Muscle of leg (tissue), 11 donors: ENCODE data around the gene SHC2. TPM values are rescaled to one million over a fixed set of nuclear protein-coding genes. Genes with fewer than 3 reads are reported as not detected.

Experiments
- DNase-seq: peaks from one replicate; pipeline ENCODE4 v3.0.0; 2013
- H3K27ac ChIP-seq: one replicate; pipeline ENCODE4 v1.5.1; 2013; ENCODE audit warnings: mild to moderate bottlenecking, low read length, control low read depth
- H3K27me3 ChIP-seq: one replicate; pipeline ENCODE4 v1.6.1; 2013; ENCODE audit warnings: low read length; ENCODE audit not compliant: control insufficient read depth, insufficient read depth
- H3K36me3 ChIP-seq: one replicate; pipeline ENCODE4 v1.6.1; 2013; ENCODE audit warnings: low read length; ENCODE audit not compliant: control insufficient read depth, insufficient read depth
- H3K4me1 ChIP-seq: one replicate; pipeline ENCODE4 v1.6.1; 2013; ENCODE audit warnings: low read length; ENCODE audit not compliant: control insufficient read depth, insufficient read depth
- H3K4me3 ChIP-seq: one replicate; pipeline ENCODE4 v1.5.1; 2013; ENCODE audit warnings: low read length, control low read depth
- H3K9me3 ChIP-seq: replicated peaks from 2 replicates; pipeline ENCODE4 v1.6.1; 2013; ENCODE audit warnings: low read depth, low read length; ENCODE audit not compliant: control insufficient read depth
- WGBS: methylation state at CpG from one replicate; pipeline ENCODE4 v1.1.5; 2013; ENCODE audit warnings: missing lambda C conversion rate; ENCODE audit not compliant: insufficient coverage; 5-methylcytosine and 5-hydroxymethylcytosine counted together
- polyA plus RNA-seq, 8 donors: library from polyadenylated mRNA; unstranded; fragments of 120-200 nt; gene quantifications; one replicate each; pipeline versions ENCODE4 v1.2.1 to v1.2.3, GENCODE V29; 2013; ENCODE audit warnings: inconsistent platforms in 1 of 8, low replicate concordance in 1 of 8; ENCODE audit not compliant: insufficient read length in 8 of 8, insufficient read depth in 1 of 8
- total RNA-seq: library from RNA; stranded (reverse); fragments of 120-200 nt; gene quantifications from one replicate; pipeline ENCODE4 v1.2.4, GENCODE V29; 2013

Gene SHC2
- total and polyA plus RNA-seq, 9 donors = 13.9 to 46.6 (median 31.5) TPM

- H3K27me3 ChIP-seq = peaks cover 40% of the 10 kb centered on the region
- peaks cover 7% of the 10 kb centered on the region for H3K9me3 ChIP-seq
- H3K36me3 ChIP-seq = no peaks in the 10 kb centered on the region
- H3K4me3 ChIP-seq = no peak overlapping the region
- 66% methylated on average over 51 of the region's 70 CpGs for WGBS
- no peak for DNase-seq
- no peak overlapping the region for H3K27ac ChIP-seq
- H3K4me1 ChIP-seq = peaks cover 24% of the 10 kb centered on the region
These were observed 53.1 kb downstream of the SHC2 start for GRCh38 chr19:407511-408440.

- no peak for DNase-seq
- Histone ChIP-seq H3K36me3 (no peaks in the 10 kb centered on the region), H3K4me3 (no peak overlapping the region), H3K27me3 (peaks cover 41% of the 10 kb centered on the region), H3K27ac (no peak overlapping the region), H3K9me3 (peaks cover 7% of the 10 kb centered on the region), H3K4me1 (peaks cover 21% of the 10 kb centered on the region)
- WGBS = 77% methylated on average over 48 of the region's 48 CpGs
These were observed 53.8 kb downstream of the SHC2 start for GRCh38 chr19:406971-407510.

GRCh38 chr19:406135-406781 is 54.6 kb downstream of the SHC2 start:
- DNase-seq = no peak
- Histone ChIP-seq H3K4me3 (no peak overlapping the region), H3K9me3 (peaks cover 7% of the 10 kb centered on the region), H3K27me3 (peaks cover 34% of the 10 kb centered on the region), H3K27ac (no peak overlapping the region), H3K4me1 (peaks cover 29% of the 10 kb centered on the region), H3K36me3 (no peaks in the 10 kb centered on the region)
- WGBS = 58% methylated on average over 31 of the region's 41 CpGs

GRCh38 chr19:405121-405965 is 55.5 kb downstream of the SHC2 start:
- Histone ChIP-seq H3K27me3 (peaks cover 32% of the 10 kb centered on the region), H3K36me3 (no peaks in the 10 kb centered on the region), H3K4me3 (no peak overlapping the region), H3K4me1 (peaks cover 29% of the 10 kb centered on the region), H3K27ac (no peak overlapping the region), H3K9me3 (peaks cover under 1% of the 10 kb centered on the region)
- DNase-seq = no peak
- WGBS = 31% methylated on average over 25 of the region's 29 CpGs

- peaks cover 17% of the 10 kb centered on the region for H3K4me1 ChIP-seq
- 67% methylated on average over 31 of the region's 38 CpGs for WGBS
- no peak overlapping the region for H3K27ac ChIP-seq
- H3K4me3 ChIP-seq = no peak overlapping the region
- H3K36me3 ChIP-seq = no peaks in the 10 kb centered on the region
- H3K9me3 ChIP-seq = no peaks in the 10 kb centered on the region
- peaks cover 16% of the 10 kb centered on the region for H3K27me3 ChIP-seq
- no peak for DNase-seq
These were observed 57.4 kb downstream of the SHC2 start for GRCh38 chr19:403221-404027.

- H3K27ac ChIP-seq = no peak overlapping the region
- peaks cover 11% of the 10 kb centered on the region for H3K4me1 ChIP-seq
- H3K4me3 ChIP-seq = no peak overlapping the region
- DNase-seq = no peak
- peaks cover 18% of the 10 kb centered on the region for H3K27me3 ChIP-seq
- WGBS = 90% methylated on average over 7 of the region's 11 CpGs
- no peaks in the 10 kb centered on the region for H3K36me3 ChIP-seq
- H3K9me3 ChIP-seq = no peaks in the 10 kb centered on the region
These were observed 58.0 kb downstream of the SHC2 start for GRCh38 chr19:402786-403185.

GRCh38 chr19:401866-402511 is 58.8 kb downstream of the SHC2 start:
- Histone ChIP-seq H3K9me3 (no peaks in the 10 kb centered on the region), H3K4me3 (peak overlapping the region; percentile 26), H3K27ac (no peak overlapping the region), H3K27me3 (peaks cover 19% of the 10 kb centered on the region), H3K36me3 (no peaks in the 10 kb centered on the region), H3K4me1 (peaks cover 11% of the 10 kb centered on the region)
- WGBS = 24% methylated on average over 23 of the region's 38 CpGs
- no peak for DNase-seq

GRCh38 chr19:400976-401865 is 59.6 kb downstream of the SHC2 start:
- 84% methylated on average over 36 of the region's 43 CpGs for WGBS
- Histone ChIP-seq H3K36me3 (no peaks in the 10 kb centered on the region), H3K9me3 (no peaks in the 10 kb centered on the region), H3K4me1 (peaks cover 11% of the 10 kb centered on the region), H3K27ac (no peak overlapping the region), H3K4me3 (no peak overlapping the region), H3K27me3 (peaks cover 16% of the 10 kb centered on the region)
- no peak for DNase-seq
